GM19324 (cell line): ENCODE data around the gene KCNJ18.
"Not testable (repeated sequence)": the region's sequence is repeated elsewhere in the genome, so short reads cannot be mapped to it uniquely, and the experiment has no call there.

ENCODE experiments used
- ATAC-seq: cut with Tn5 transposase; IDR thresholded peaks from one replicate; pipeline ENCODE4 v1.9.1; 2021; ENCODE audit warnings: mild to moderate bottlenecking, moderate library complexity; ENCODE audit not compliant: unreplicated experiment, low FRiP score

The KCNJ18 gene

DNA sequence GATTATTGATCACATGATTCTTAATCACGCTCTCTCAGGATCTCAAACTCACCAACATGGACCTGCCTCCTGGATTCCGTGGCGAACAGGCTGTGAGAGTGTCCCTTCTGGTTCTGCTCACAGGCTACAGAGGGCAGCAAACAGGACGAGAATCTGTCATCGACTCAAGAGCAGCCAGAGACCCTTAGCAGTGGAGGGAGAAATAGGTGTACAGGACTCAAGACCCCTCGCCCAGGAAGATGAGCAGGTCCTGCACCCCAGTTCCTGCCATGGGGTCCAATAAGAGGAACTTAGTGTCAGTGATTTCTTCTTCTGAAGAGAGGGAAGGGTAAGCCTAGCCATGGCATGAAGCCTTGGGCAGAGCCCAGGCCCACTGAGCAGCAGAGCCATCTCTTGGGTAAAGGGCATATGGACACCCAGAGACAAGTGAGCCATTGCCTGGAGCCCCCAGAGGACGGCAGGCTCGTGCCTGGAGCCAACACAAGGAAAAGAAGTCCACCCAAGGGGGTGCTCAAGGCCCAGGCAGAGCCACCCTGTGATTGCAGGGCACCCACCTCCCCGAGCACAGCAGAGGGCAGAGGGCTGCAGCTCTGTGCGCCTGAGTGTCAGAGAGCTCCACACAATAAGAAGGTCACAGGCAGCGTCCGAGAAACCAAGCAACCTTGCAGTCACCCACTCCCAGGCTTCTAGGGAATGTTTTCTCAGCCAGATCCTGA, 27.3 kb downstream of the KCNJ18 start:
- not testable (repeated sequence) for ATAC-seq

DNA sequence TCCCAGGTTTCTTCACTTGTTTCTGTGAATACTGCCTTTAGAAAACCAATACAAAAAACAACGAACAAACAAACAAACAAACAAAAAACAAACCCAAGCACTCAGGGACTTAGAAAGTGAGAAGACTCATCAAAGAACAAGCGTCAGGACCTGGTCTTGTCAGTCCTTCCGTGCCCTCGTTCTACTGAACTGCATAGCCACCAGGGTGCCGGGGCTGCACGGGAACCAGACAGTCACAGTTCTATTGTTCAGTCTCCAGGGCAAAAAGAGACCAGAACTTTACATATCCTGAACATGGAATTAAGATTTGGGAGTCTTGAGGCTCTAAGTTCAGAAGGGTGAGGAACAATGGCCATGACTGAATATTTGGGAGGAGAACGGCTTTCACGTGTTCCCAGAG, 28.2 kb downstream of the KCNJ18 start:
- ATAC-seq: not testable (repeated sequence)

DNA sequence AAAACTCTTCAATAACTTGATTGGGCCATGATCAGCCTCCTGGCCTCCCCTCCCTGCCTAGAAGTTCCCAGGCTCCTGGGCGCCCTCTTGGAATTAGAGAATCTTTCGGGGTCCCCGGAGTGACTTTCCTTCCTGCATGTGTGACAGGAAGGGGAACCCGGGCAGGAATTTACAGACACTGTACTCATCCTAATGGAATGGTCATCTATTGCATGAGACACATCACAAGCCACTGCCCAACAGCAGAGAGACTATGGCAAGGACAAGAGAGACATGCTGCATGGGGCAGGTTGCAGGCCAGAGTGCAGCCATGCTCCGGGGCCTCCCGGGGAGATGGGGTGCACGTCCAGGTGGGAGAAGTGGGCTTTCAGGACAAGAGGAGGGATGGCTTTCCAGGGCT, 29.9 kb downstream of the KCNJ18 start:
- not testable (repeated sequence) for ATAC-seq

DNA sequence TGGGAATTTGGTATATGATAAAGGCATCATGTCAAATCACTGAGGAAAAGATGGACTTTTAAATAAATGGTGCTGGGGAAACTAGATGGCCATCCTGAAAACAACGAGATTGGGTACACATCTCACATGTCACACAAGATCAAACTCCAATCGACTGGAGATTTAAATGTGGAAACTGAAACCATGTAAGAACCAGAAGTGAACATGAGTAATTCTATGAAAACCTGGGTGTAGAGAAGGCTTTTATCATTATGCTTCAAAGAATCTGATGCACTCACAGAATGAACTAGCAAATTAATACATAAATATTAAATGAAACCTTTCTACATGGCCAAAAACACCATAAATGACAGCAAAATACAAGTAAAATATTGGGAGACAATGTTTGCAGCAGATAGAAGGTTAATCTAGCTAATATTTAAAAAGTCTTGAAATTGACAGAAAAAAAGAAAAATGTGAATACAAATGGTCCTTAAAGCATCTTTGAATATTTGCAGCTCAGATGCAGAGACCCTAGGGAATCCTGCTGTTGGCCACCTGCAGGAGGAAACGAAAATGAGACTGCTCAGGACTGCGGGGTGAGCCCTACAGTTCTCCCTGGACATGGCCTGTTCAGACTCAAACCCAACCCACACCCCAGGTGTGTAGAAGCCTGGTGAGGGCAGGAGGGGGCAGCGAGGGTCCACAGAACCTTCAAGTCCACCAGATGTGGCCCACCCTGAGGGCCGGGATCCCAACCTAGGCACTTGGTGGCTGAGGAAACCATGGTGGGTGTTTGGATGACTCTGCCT, 32.1 kb downstream of the KCNJ18 start:
- ATAC-seq: not testable (repeated sequence)

DNA sequence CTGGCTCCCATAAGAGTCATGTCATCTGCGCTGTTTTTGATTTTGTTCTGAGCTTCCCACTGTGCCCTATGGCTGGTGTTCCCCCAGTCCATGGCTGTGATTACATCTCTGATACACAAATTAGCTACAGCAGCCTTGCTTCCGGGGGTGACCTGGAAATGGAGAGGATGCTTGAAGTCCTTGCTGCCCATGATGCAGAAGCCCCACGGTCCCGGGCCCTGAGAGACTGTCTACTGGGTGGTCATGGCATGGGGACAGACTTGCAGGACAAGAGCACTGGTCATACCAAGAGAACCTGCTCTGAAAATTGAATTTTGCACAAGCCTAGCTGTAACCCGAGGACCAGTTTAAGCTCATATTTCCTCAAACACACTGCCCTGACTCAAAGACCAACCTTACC, 38.8 kb downstream of the KCNJ18 start:
- ATAC-seq: not testable (repeated sequence)

DNA sequence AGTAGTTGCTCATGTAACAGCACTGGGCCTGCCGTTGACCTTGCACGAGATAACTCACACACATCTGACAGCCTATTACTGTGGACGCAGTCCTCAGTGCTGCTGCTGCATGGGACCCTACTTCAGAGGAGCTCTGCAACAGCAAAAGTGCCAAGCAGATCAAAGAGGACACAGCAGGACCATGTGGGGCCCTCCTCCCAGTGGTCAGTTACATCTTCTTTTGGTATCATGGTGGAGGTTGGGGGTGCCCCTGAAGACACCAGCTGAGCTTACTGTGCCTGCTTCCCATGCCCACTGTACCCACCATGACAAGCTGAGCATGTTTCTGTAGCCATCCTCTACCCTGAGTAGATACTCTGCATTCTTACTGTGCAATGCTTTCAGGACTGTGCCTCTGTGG, 41.6 kb downstream of the KCNJ18 start:
- ATAC-seq: not testable (repeated sequence)

DNA sequence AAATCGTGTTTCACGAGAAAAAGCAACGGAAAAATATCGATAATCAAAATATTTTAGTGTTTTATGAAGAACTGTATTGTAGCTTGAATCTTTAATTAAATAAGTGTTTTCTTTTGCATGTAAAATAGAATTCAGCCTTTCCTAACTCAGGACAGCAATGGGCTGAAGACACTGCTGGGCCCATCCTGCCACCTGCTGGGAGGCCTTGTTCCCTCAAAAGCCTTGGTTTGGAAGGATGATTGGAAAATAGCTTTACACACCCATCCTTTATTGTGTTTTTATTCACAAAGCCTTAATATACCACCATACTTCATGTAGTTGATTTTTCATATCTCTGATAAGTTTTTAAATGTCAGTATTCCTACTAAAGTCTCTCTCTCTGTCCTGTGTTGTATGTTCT, 43.5 kb downstream of the KCNJ18 start:
- ATAC-seq: not testable (repeated sequence)

DNA sequence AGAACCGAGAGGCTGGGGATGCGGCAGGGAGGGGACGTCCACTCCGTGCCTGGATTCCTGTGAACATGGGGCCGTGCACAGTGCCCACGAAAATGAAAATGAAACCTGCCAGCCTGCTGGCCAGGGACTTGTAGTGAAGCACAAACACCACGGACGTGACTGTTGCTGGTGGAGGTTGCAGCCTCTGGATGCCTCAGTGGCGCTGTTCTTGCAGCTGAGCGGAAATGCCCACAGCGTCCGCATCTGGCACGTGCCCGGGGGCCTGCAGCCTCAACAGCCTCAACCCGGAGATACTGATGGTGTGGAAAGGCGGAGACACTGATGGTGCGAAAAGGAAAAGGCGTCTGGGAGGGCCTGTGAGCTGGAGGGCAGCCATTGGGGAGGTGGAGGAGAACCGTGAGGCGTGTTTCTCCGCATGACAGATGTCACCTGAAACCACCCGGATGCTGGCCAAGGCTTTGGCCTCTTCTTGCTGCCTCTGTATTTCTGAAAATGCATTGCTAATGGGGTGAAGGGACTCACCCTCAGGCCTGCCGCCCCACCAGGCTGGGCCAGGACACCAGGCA, 44.8 kb downstream of the KCNJ18 start:
- ATAC-seq: not testable (repeated sequence)

DNA sequence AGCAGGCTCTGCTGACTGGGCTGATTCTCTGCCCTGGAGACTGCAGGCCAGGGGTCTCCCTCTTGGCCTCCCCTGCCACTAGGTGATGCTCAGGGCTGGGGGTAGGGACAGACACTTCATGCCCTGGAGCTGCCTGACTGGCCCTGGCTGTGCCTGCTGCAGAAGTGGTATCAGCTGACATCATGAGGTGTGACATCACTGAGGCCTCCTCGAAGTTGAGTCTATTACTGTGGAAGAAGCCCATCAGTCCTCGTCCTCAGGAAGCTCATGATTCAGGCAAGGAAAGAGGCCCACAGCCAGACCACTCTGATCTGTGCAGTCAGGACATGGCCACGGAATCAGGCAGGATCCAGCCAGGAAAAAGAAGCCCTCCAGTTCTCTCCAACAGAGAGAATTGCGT, 45.9 kb downstream of the KCNJ18 start:
- not testable (repeated sequence) for ATAC-seq

DNA sequence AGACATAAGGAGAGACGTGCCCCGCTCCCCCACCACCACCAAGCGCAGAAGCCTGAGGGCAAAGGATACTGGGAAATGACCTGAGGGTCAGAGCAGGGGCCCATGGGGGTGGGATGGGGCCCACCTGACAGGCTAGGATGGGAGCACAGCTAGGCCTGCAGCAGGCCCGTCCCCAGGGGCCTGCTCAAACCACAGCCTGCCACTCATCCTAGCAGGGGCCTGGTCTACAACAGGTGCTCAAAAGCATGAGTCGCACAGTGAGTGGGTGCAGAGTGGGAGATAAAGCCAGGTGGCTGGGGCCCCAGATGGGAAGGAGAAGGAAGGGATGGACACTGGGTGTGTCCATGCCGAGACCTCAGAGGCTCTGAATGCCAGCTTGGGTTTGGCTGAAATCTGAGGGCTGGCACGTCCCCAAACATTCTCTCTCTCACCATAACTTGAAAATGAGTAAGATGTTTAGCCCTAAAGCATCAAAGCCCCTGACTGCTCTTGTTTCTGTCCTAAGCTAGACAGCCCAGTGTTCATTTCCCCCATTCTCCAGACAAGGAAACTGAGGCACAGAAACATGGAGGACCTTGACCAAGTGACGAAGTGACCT, 46.7 kb downstream of the KCNJ18 start:
- not testable (repeated sequence) for ATAC-seq

DNA sequence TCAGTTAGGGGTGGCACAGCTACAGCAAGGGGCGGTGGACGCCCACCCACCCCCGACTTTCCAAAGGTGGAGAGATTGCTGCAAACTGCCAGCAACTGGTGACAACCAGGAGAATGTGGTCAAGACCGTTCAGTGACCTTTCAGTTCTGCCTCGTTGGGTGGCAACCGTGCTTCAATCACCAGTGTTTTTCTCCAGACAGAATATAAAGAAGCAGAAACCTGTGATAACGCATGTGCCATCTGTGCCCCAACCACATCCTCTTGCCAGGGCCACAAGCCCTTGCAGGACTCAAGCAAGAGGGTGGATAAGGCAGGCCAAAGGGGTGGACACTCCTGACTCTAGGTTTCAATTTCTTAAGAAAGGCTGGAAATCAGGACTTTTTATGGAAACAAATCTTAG, 47.2 kb downstream of the KCNJ18 start:
- ATAC-seq: not testable (repeated sequence)

DNA sequence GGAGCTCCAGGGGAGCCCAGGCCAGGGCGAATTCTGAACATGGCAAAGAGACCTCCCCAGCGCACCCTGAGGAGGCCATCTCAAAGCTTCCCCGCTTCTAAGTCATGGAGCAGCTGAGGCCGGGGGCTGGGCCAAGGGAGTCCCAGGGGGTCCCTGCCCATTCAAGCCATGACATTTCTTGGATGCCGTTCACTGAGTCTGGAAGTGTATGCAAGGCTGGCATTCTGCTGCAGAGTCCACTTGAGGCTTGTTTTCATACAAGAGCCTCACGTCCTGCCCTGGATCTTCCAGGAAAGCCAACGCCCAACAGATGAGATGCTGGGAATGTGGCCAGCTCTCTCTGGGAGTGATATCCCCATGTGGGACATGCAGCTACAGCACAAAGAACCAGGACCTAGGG, 48.5 kb downstream of the KCNJ18 start:
- not testable (repeated sequence) for ATAC-seq

DNA sequence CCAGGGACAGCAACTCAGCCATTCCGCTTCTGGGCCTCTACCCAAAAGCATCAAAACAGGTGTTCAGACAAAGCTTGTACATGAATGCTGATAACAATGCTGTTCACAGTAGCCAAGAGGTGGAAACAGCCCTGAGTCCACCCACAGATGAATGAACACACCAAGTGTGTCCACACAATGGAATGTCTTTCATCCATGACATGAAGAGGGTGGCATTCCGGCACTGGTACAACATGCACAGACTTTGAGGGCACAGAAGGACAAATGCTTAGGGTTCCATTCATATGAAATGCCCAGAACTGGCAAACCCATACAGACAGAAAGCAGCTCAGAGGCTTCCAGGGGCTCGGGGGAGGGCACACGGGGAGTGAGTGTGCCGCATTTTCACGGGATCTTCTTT, 49.2 kb downstream of the KCNJ18 start:
- not testable (repeated sequence) for ATAC-seq

DNA sequence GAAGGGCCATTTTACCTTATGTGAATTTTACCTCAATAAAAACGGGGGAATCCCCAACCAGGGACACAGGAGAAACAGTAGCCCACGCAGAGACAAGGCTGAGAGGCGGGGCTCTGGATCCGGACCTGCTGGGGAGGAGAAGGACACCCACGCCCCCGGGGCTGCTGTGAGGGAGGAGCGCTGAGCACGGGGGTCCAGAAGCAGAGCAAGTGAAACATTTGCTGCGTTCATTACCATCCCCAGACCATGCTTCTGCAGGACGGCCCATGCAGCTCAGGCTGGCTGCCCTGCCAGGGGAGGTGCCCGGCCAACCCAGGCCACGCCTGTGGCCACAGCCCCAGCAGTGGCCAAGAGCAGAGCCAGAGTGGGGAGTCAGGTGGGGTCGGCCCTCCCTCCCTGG, 50.0 kb downstream of the KCNJ18 start:
- ATAC-seq: no peak

DNA sequence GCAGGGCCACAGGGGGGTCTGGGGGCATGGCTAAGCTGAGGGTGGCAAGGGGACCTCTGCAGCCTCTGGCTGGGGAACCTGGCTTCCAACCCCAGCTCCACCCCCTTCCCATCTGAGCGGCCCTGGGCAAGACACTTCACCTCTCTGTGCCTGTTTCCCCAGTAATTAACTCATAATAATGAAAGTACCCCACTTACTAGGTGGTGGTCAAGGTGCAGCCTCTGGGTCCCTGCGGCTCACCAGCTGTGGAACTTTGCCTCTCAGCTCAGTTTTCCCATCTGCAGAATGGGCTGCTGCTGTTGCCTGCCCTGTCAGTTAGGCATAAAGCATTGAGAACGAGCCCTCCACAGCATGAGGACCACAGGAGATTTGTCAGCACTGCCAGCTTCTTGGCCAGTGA, 51.8 kb downstream of the KCNJ18 start:
- ATAC-seq: not testable (repeated sequence)

DNA sequence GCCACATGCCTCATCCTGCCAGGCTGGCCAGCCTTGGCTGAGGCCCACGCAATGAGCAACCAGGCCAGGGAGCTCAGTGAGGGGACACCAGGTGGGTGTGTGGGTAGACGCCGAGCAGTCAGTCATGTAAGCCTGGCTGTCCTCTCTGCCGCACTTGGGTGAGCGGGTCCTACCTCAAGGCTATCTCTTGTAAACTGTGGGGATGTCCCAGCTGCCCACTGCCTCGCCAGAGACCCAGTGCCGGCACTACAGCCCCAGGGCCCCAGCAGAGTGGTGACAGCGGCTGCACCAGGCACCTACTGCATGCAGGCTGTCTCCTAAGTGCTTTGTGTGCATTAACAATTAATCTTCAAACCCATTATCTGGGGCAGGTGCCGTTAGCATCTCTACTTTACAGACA, 52.3 kb downstream of the KCNJ18 start:
- ATAC-seq: not testable (repeated sequence)

DNA sequence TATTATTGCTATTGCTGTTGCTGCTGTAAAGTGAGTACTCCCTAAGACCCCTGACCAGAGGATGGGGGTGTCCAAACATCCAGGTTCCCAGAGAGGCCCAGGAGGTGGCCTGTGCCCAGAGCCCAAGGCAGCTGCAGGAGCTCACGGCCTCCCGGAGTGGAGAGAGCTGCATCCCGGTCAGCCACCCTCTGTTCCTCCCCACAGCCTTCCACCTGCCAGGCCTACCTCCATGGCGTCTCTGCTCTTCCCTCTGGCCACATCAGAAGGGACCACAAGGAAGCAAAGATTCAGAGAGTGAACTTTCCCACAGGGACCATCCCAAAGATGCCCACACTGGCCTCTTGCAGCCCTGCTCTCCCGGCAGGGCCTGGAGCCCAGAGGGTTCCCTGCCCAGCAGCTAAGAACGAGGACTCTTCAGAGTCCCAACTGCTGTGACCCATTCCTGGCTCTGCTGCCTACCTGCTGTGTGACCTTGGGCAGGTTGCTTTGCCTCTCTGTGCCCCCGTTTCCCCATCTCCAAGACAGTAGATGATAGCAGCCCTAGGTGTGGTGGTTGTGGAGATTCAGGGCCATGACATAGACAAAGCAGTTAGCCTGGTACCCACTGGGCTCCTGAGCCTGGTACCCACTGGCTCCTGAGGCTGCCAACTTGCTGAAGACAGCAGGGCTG, 53.2 kb downstream of the KCNJ18 start:
- ATAC-seq: not testable (repeated sequence)

DNA sequence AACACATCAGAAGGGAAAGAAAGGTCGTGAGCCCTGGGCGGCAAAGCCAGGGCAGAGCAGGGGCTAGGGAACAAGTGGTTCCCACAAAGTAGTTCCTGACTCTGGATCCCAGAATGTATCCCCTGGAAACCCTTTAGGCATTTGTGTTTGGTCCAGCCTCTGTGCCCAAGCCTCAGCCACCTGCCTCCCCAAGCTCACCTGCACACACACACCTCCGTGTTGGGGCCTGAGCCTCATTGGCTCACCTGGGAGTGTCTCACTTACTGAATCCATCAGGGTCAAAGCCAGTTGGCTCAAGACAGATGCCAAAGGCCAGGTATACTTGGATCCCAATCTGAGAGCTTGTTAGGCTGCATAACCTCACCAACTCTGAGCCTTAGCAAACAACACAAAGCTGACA, 54.1 kb downstream of the KCNJ18 start:
- not testable (repeated sequence) for ATAC-seq

DNA sequence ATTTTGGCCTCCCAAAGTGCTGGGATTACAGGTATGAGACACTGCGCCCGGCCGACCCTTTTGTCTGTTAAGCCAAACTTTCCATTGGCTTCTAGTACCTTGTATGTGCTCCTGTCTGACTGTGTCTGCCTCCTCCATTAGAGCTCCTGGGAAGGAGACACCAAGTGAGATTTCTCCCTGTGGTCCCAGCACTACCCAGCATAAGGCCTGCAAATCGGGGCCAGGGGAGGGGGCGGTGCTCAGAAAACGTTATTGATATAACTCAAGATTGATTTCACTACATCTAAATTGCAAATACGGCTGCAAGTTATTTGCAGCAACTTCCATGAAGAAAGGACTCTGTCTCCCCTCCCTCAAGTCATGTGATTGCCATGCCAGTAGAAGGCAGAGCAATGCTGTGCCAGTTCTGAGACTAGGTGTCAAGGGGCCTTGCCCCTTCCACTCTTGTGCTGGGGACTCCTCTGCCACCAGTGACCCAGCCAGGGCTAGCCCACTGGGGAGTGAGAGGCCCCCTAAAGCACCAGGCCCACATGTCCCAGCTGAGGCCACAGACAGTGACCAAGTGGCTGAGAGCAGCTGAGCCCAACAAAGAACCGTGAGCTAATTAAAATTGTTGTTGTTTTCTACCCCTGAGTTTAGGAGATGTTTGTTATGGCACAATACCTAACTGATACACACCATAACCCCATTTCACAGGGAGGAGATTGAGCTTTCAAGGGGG, 55.0 kb downstream of the KCNJ18 start:
- ATAC-seq: not testable (repeated sequence)

DNA sequence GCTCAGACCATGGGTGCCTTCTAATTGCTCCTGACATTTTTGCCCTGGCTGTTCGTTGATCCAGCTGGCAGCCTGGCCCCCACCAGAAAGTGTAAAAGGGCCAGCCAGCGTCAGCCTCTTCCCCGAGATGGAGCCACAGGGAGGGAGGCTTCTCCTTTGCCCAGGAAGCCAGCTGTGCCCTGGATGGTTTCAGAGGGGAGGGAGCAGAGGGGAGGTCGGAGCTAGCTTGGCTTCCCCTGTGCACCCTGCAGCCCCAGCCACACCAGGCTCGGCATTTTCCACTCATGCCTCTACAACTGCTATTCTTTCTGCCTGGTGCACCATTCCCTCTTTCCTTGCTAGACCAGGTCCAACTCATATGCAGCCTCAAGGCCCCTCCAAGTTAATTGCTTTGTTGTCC, 56.4 kb downstream of the KCNJ18 start:
- ATAC-seq: not testable (repeated sequence)
